NCI-H69 (cell line): ENCODE measurements around the gene SERPINA12.
"Not testable (repeated sequence)": the region's sequence is repeated elsewhere in the genome, so short reads cannot be mapped to it uniquely, and the experiment has no call there.

Source experiments
- DNase-seq: peaks from one replicate; lab custom pipeline; 2025; lab: John Stamatoyannopoulos, UW

Gene SERPINA12

GRCh38 chr14:94491511-94491910 lies 17.8 kb downstream of the SERPINA12 start:
- DNase-seq: no peak

GRCh38 chr14:94489336-94489735 lies 19.9 kb downstream of the SERPINA12 start:
- DNase-seq: no peak

- DNase-seq: no peak
These were observed 22.4 kb downstream of the SERPINA12 start for GRCh38 chr14:94486883-94487282.

- peak; percentile 76 for DNase-seq
These were observed 23.1 kb downstream of the SERPINA12 start for GRCh38 chr14:94485944-94486841.

GRCh38 chr14:94484481-94484880 lies 24.8 kb downstream of the SERPINA12 start:
- DNase-seq: no peak

GRCh38 chr14:94483729-94484275 lies 25.5 kb downstream of the SERPINA12 start:
- DNase-seq: no peak

GRCh38 chr14:94483071-94483451 lies 26.2 kb downstream of the SERPINA12 start:
- DNase-seq: no peak

- DNase-seq: not testable (repeated sequence)
These were observed 26.9 kb downstream of the SERPINA12 start for GRCh38 chr14:94482132-94483070.

GRCh38 chr14:94481468-94482131 lies 27.7 kb downstream of the SERPINA12 start:
- no peak for DNase-seq

GRCh38 chr14:94480809-94481208 lies 28.5 kb downstream of the SERPINA12 start:
- DNase-seq: no peak

GRCh38 chr14:94478420-94478819 lies 30.8 kb downstream of the SERPINA12 start:
- DNase-seq: no peak

GRCh38 chr14:94476023-94476422 lies 33.2 kb downstream of the SERPINA12 start, which contains the start of gene SERPINA9:
Gene SERPINA9, minus strand, starts transcription at chr14:94476197. Its CDS starts 6,357 bp downstream, at chr14:94469840.
- no peak for DNase-seq

GRCh38 chr14:94474581-94475031 lies 34.7 kb downstream of the SERPINA12 start:
- no peak for DNase-seq

- DNase-seq: no peak
These were observed 35.4 kb downstream of the SERPINA12 start for GRCh38 chr14:94473666-94474410.

- no peak for DNase-seq
These were observed 36.4 kb downstream of the SERPINA12 start for GRCh38 chr14:94472842-94473241.

- DNase-seq: no peak
These were observed 38.2 kb downstream of the SERPINA12 start for GRCh38 chr14:94471045-94471444.

- DNase-seq: no peak
These were observed 39.0 kb downstream of the SERPINA12 start for GRCh38 chr14:94470311-94470710.

- DNase-seq: no peak
These were observed 40.0 kb downstream of the SERPINA12 start for GRCh38 chr14:94469261-94469660.

- DNase-seq: no peak
These were observed 41.3 kb downstream of the SERPINA12 start for GRCh38 chr14:94467728-94468520.
